ENCODE results near the gene ZNF506.
"Not testable (repeated sequence)": the region's sequence is repeated elsewhere in the genome, so short reads cannot be mapped to it uniquely, and the experiment has no call there.

Gene ZNF506

DNA sequence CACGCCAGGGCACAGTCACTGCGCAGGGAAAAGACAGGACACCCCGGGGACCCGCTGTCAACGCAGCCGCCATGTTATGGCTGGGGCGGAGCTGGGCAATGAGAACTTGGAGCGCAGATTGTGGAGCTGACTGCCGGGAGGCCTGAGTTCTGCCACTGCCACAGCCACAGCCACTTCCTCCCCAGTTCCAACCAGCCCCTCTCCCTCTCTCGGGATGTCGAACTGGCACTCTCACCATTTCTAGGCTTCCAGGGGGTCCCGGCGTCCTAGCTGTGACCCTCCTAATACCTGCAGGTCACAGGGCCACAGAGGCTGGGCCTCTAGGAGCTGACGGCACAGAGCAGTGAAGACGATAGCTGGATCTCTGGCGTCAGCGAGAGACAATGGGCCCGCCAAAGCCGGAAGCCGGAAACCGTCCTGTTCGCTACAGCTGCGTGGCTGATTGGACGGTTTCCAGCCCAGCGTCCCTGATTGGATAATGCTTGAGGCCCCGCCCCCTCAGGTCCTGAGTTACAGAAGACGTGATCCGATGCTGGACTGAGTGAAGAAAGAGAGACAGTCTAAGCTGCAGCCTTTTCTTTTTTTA is at the start of gene ZNF506:
Gene ZNF506, minus strand, starts transcription at position 385 of the 586 bp plus-strand sequence. Its CDS starts 147 bp downstream, at position 238.
- peak; percentile 93 for DNase-seq (ENCODE audit: low read depth)

DNA sequence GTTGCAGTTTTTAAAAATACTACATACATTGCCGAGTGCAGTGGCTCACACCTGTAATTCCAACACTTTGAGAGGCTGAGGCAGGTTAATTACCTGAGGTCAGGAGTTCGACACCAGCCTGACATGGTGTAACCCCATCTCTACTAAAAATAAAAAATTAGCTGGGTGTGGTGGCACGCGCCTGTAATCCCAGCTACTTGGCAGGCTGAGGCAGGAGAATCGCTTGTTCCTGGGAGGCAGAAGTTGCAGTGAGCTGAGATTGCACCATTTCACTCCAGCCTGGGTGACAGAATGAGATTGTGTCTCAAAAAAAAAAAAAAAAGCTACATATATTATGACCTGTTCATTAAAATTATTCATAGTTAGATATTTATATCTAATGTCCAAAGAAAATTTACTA is 48.5 kb upstream of the ZNF506 start:
- DNase-seq (ENCODE audit: low read depth) = not testable (repeated sequence)

DNA sequence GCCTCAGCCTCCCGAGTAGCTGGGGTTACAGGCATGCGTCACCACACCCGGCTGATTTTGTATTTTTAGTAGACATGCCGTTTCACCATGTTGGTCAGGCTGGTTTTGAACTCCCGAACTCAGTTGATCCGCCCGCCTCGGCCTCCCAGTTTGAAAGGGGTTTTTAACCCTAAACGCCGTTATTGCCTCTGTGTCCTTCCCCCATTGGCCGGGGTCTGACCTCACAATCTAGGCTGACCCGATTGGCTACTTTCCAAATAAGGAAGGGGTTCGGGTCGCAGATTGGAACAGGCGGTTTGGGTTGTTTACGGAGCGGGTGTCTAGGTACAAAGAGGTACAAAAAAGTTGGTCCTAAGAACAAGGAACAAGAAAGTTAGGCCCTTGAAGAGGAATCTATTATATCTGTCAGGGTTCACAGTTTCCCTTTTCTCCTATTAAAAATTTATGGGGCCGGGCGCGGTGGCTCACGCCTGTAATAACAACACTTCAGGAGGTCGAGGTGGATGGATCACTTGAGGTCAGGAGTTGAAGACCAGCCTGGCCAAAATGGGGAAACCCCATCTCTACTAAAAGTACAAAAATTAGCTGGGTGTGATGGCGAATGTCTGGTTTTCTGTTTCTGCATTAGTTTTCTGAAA is 45.2 kb upstream of the ZNF506 start:
- peak; percentile 22 for DNase-seq (ENCODE audit: low read depth)

DNA sequence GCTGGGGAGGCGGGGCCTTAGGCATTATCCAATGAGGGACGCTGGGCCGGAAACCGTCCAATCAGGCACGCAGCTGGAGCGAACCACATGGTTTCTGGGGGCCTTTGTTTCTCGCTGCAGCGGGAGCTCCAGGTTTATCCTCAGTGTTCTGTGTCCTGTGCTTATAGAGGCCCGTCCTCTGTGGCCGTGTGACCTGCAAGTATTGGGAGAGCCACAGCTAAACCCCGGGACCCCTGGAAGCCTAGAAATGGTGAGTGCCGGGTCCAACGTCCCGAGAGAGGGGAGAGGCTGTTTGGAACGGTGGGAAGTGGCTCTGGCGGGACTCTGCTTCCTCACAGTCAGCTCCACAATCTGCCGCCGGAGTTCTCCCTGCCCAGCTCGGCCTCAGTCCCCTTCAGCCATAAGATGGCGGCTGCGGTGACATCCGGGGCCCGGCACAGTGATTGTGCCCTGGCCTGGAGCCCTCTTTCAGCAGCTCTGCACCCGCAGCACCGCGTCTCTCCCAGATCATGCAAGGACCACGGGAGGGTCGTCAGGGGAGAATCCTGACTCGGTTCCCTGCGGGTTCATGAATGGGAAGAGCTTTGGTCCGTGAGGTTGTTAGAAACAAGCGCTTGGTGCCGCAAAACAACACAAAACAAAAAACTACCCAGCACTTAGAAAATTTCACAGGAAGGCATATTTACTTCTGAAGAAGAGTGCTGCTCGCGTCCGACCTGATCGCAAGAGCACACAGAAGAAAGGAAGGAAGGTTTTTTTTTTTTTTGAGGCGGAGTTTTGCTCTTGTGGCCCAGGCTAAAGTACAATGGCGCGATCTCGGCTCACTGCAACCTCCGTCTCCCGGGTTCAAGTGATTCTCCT is 44.4 kb upstream of the ZNF506 start, which contains the start of gene ZNF253:
Gene ZNF253, plus strand, starts transcription at position 133 of the 861 bp plus-strand sequence. Its CDS starts 115 bp downstream, at position 248.
- DNase-seq (ENCODE audit: low read depth) = peak; percentile 88

DNA sequence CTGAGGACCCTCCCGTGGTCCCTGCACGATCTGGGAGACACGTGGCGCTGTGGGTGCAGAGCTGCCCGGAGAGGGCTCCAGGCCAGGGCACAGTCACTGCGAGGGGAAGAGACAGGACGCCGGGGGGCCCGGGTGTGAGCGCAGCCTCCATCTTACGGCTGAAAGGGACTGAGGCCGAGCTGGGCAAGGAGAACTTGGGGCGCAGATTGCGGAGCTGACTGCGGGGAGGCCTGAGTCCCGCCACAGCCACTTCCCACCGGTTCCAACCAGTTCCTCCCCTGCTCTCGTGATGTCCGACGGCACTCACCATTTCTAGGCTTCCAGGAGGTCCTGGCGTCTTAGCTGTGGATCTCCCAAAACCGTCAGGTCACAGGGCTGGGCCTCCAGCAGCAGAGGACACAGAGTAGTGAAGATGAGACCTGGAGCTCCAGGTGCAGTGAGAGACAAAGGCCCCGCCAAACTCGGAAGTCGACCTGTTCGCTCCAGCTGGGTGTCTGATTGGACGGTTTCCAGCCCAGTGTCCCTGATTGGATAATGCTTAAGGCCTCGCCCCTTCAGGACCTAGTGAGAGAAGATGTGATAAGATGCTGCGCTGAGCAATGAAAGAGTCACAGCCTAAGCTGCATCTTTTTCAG is 39.3 kb upstream of the ZNF506 start:
- peak; percentile 35 for DNase-seq (ENCODE audit: low read depth)

DNA sequence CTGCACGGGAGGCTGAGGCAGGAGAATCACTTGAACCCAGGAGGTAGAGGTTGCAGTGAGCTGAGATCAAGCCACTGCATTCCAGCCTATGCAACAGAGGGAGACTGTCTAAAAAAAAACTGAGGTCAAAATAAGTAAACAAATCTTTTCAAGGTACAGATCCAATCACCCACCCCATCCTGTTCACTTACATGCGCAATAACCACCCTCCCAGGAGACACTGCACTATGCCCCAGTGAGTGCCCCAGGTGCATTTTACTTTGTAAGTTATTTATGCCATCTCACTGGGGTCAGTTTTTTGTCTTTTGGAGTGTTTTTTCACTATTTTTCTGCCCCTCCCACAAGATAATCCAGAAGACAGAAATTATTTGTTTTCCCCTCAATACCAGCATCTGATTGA is 37.2 kb upstream of the ZNF506 start:
- DNase-seq (ENCODE audit: low read depth) = no peak

DNA sequence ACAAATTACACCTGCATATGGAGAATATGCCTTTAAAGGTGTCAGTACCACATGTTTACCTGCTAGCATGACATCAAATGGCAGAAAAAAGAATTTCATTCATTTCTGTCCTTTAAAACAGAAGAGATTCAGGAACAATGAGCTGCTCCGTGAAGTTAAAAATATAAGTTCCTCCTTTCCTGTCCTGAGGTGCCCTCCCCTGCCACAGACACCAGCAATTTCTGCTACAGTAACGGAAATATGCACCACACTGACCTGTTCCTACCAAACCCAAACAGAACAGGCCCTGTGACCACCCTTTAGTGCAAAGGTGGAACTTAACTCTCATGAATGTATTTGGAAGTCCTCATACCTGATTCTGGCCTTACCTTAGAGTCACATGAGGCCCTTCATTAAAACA is 30.2 kb upstream of the ZNF506 start:
- not testable (repeated sequence) for DNase-seq (ENCODE audit: low read depth)

DNA sequence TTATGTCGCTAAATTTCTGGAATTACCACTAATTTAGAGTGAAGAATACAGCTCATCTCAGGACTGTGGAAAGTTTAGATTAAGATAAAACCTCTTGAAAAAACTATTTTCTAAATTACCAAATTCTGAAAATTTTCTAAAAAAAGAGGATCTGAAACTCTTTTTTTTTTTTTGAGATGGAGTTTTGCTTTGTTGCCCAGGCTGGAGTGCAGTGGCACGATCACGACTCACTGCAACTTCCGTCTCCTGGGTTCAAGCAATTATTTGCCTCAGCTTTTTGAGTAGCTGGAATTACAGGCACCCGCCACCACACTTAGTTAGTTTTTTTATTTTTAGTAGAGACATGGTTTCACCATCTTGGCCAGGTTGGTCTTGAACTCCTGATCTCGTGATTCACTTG is 27.5 kb upstream of the ZNF506 start:
- no peak for DNase-seq (ENCODE audit: low read depth)

DNA sequence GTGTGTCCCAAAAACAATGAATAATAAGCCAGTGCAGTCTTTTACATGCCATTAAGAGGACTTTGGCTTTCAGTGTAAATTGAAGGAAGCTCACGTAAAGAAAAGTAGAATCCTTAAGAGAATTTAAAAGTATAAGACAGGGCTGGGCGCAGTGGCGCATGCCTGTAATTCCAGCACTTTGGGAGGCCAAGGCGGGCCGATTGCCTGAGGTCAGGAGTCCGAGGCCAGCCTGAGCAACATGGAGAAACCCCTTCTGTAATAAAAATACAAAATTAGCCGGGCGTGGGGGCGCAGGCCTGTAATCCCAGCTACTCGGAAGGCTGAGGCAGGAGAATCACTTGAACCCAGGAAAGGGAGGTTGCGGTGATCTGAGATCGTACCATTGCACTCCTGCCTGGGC is 26.2 kb upstream of the ZNF506 start:
- no peak for DNase-seq (ENCODE audit: low read depth)

DNA sequence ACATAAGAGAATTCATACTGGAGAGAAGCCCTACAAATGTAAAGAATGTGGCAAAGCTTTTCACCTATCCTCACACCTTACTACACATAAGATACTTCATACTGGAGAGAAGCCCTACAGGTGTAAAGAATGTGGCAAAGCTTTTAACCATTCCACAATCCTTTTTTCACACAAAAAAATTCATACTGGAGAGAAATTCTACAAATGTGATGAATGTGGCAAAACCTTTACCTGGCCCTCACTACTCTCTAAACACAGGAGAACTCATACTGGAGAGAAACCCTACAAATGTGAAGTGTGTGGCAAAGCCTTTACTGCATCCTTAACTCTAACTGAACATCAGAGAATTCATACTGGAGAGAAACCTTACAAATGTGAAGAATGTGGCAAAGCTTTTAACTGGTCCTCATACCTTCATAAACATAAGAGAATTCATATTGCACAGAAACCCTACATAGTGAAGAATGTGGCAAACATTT is 14.0 kb upstream of the ZNF506 start:
- no peak for DNase-seq (ENCODE audit: low read depth)

DNA sequence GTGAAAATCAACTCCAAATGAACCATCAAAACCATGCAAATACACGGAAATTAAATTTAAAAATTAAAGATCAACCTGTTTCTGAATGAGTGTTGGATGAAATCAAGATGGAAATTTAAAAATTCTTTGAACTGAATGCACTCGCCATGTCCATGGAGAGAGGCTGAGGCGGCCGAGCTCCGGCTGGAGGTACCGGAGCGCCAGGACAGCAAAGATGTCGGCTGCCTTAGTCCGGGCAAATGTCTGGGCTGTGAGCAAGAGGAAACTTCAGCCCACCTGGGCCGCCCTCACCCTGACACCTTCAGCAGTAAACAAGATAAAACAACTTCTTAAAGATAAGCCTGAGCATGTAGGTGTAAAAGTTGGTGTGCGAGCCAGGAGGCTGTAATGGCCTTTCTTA is 5.3 kb upstream of the ZNF506 start:
- DNase-seq (ENCODE audit: low read depth) = no peak

DNA sequence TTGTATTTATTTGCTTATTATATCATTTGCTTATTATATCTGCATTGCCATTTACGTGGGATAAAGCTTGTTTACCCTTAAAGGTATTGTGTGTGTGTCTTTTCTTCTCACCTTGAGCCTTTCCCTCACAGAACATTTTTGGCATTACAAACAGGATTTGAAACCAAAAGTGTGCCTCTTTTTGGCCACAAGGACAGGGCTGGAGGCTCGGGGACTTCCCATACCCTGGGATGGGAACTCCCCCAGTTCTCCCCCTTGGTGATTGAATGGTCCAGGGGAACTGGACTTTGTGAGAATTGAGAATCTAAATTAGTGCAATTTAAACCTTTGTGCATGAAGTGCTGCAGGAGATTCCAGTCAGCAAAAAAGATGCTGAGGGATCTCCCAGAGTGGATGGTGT is 2.4 kb upstream of the ZNF506 start:
- no peak for DNase-seq (ENCODE audit: low read depth)

DNA sequence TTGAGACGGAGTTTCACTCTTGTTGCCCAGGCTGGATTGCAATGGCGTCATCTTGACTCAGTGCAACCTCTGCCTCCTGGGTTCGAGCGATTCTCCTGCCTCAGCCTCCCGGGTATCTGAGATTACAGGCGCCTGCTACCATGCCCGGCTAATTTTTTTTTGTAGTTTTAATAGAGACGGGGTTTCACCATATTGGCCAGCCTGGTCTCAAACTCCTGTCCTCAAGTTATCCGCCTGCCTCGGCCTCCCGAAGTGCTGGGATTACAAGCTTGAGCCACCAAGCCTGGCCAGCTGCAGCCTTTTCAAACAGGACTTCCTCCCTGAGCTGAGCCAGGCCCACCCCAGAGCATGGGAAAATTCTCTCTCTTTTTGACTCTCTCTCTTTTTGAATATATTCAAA is 426 bp upstream of the ZNF506 start:
- DNase-seq (ENCODE audit: low read depth) = not testable (repeated sequence)

DNA sequence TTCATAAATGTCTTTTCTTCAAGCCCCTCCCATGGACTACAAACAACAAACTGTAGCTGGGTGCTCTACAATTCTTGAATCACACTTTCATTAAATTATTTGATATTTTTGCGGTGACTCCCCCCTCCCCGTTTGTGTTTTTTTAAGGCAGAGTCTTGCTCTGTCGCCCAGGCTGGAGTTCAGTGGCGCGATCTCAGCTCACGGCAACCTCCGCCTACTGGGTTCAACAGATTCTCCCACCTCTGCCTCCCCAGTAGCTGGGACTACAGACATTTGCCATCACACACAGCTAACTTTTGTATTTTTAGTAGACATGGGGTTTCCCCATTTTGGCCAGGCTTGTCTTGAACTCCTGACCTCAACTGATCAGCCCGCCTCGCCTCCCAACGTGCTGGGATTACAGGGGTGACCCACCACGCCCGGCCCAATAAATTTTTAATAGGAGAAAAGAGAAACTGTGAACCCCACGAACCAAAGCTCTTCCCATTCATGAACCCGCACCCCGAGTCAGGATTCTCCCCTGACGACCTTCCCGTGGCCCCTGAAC is 703 bp downstream of the ZNF506 start:
- no peak for DNase-seq (ENCODE audit: low read depth)

DNA sequence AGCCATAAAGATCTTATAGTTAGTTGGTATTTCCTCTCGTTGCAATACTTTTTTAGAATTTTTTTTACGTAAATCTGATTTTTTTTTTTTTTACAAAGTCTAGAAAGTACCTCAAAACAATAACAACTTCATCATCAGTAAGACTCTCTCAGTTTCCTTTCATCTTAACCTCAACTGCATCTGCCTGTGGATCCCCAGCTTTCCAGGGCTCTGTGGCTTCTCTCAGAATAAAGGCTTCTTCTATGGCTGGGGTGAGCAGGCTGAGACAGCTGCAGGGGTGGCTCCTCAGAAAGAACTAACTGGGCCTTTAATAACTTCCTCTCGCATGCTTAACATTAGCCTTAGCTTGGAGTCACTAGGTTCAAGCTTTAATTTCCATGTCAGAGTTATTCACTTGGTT is 4.2 kb downstream of the ZNF506 start:
- peak; percentile 25 for DNase-seq (ENCODE audit: low read depth)

DNA sequence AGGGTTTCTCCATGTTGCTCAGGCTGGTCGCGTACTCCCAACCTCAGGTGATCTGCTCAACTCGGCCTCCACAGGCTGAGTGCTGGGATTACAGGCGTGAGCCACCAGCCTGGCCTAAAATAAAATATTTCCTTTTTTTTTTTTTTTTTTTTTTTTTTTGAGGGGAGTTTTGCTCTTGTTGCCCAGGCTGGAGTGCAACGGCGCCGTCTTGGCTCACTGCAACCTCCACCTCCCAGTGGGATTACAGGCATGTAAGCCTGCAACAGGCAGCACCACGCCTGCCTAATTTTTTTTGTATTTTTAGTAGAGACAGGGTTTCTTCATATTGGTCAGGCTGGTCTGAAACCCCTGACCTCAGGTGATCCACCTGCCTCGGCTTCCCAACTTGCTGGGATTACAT is 4.9 kb downstream of the ZNF506 start:
- DNase-seq (ENCODE audit: low read depth) = no peak

DNA sequence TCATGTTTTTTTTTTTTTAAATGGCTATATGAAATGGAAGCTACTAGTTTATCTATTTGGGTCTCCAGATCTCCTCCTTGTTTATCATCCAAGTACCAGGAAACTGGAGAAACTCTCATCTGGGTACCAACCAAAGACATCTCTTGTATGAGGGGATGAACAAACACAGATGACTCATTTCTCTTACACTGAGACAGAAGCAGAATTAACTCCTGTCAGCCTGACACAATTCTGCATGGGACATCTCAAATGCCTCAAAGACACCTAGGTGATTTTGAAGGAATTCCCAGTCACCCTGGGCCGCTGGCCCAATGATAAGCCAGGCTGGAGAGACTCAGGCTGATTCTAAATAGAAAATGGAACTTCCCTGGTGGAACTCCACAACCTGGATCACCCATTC is 9.6 kb downstream of the ZNF506 start:
- not testable (repeated sequence) for DNase-seq (ENCODE audit: low read depth)

DNA sequence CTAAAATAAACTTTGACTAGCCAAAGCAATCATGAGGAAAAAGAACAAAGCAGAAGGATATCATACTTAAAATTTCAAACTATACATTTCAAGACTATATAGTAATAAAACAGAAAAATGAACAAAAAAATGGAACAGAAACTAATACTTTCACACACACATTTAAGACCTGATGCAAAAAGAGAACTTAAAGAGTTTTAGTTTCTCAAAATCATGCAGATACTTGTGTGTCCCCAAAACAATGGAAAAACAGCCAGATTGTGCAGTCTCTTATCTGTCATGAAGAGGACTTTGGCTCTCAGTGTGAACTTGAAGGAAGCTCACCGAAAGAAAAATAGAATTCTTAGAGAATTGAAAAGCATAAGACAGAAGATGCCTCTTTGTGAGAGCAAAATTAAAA is 16.1 kb downstream of the ZNF506 start:
- DNase-seq (ENCODE audit: low read depth) = no peak

DNA sequence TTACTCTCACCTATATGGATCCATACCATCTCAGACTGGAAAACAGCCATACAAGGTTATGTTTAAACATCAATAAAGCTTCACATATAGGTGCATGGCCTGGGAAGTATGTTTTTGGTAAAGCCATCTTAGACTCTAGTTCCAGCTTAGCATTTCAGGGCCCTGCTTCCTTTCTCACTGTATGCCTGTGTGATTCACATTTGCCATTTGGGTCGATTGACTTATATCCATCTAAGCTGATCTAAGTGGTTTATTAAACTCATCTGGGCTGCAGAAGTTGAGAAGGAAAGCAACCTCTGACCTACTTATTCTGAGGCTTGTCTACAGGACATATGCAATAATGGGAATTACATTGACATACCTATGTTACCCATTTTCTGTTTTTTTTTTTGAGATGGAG is 33.5 kb downstream of the ZNF506 start:
- DNase-seq (ENCODE audit: low read depth) = no peak

DNA sequence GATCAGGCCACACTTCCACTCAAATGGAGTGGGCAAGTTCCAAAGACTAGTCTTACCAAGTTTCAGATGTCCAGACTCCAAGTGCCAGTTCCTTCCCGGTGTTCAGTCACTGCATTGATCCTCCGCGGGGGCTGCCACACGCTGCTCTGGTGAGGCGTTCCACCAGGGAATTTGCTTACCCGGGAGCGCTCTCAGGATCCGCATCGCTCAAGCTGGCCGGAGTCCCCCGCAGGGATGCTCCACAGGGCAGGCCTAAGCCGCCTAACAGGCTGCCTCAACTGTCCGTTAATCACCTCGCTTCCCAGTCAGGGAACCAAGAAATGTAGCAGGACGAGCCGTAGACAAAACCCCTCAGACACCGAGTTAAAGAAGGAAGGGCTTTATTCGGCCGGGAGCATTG is 36.1 kb downstream of the ZNF506 start:
- not testable (repeated sequence) for DNase-seq (ENCODE audit: low read depth)

DNA sequence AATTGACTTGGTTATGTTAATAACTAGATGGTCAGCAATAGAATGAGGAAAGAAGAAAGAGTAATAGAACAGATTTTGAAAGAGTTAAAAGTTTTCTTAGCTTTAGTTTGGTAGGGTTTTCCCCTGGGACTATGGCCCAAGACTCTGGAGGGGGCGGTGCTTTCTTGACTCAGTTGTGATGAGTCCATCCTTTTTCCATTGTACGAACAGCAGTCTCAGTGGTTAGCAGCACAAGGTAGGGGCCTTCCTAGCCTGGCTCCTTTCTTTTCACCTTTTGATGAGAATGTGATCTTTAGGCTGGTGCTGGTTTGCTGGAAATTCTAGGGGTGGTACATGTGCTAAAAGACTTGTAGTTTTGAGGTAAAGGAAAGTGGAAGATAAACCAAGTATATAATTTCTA is 38.8 kb downstream of the ZNF506 start:
- DNase-seq (ENCODE audit: low read depth) = no peak

DNA sequence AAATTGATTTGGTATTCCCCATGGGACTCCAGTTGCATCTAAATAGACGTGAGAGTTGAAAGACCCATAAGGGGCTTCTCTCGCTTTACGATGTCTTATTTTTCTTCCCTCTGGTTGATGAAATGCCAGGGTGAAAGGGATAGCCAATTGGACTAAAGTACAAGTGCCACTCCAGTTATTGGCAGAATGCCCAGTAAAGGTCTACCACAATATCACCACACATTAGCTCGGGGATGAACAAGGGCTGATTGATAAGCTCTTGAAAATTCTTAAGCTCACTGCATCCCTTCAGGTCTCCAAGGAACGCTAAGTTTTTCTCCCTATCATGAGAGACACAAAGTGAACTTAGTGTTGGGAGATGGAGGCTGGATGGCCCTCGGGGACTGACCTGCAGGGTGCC is 39.8 kb downstream of the ZNF506 start:
- DNase-seq (ENCODE audit: low read depth) = not testable (repeated sequence)

Data from activated T-helper 1 cell treated with Interleukin-2 at 50 U/mL for 16 hours (primary cell).